Measurements from ENCODE around the gene CD109.

The CD109 gene

GRCh38 chr6:73867411-73867810 is 171.4 kb downstream of the CD109 start:
- DNase-seq = no peak

GRCh38 chr6:73870907-73871306 is 174.9 kb downstream of the CD109 start:
- no peak for DNase-seq

- no peak for DNase-seq
These were observed 177.1 kb downstream of the CD109 start for GRCh38 chr6:73873081-73873480.

Data from NCI-H510A (cell line).